NCI-H1092 (cell line): Measurements from ENCODE around the gene SCAP.
"Not testable (repeated sequence)": the region's sequence is repeated elsewhere in the genome, so short reads cannot be mapped to it uniquely, and the experiment has no call there.

Experiments
- DNase-seq: peaks from one replicate; lab custom pipeline; 2025; lab: John Stamatoyannopoulos, UW

Gene SCAP

GRCh38 chr3:47480267-47480666, 4.5 kb upstream of the SCAP start:
- DNase-seq = not testable (repeated sequence)

- no peak for DNase-seq
These were observed 4.1 kb upstream of the SCAP start for GRCh38 chr3:47479826-47480160.

GRCh38 chr3:47478022-47478421, 2.3 kb upstream of the SCAP start:
- DNase-seq = no peak

- no peak for DNase-seq
These were observed 981 bp upstream of the SCAP start for GRCh38 chr3:47476644-47477199.

- DNase-seq = no peak
These were observed 537 bp upstream of the SCAP start for GRCh38 chr3:47476330-47476626.

GRCh38 chr3:47475029-47475569, 642 bp downstream of the SCAP start:
- DNase-seq = no peak

GRCh38 chr3:47473391-47473790, 2.4 kb downstream of the SCAP start:
- no peak for DNase-seq

- no peak for DNase-seq
These were observed 6.1 kb downstream of the SCAP start for GRCh38 chr3:47469616-47470015.

- DNase-seq = not testable (repeated sequence)
These were observed 7.4 kb downstream of the SCAP start for GRCh38 chr3:47468315-47468714.

- DNase-seq = no peak
These were observed 11.2 kb downstream of the SCAP start for GRCh38 chr3:47464588-47464987.

GRCh38 chr3:47459534-47460085, 16.1 kb downstream of the SCAP start:
- not testable (repeated sequence) for DNase-seq

- no peak for DNase-seq
These were observed 18.8 kb downstream of the SCAP start for GRCh38 chr3:47456984-47457383.

GRCh38 chr3:47455806-47456452, 19.8 kb downstream of the SCAP start:
- no peak for DNase-seq

GRCh38 chr3:47452453-47453215, 23.1 kb downstream of the SCAP start:
- no peak for DNase-seq

GRCh38 chr3:47444103-47444502, 31.6 kb downstream of the SCAP start:
- DNase-seq = no peak

- no peak for DNase-seq
These were observed 32.1 kb downstream of the SCAP start for GRCh38 chr3:47443611-47443995.

GRCh38 chr3:47441796-47442551, 33.8 kb downstream of the SCAP start:
- DNase-seq = no peak

GRCh38 chr3:47440131-47440530, 35.6 kb downstream of the SCAP start:
- DNase-seq = no peak

GRCh38 chr3:47436180-47436579, 39.6 kb downstream of the SCAP start:
- no peak for DNase-seq

GRCh38 chr3:47434849-47435248, 40.9 kb downstream of the SCAP start:
- DNase-seq = no peak

- no peak for DNase-seq
These were observed 41.9 kb downstream of the SCAP start for GRCh38 chr3:47433796-47434195.

- DNase-seq = no peak
These were observed 43.1 kb downstream of the SCAP start for GRCh38 chr3:47432673-47433072.
